ENCODE measurements around the gene CAMK2G.

DNA sequence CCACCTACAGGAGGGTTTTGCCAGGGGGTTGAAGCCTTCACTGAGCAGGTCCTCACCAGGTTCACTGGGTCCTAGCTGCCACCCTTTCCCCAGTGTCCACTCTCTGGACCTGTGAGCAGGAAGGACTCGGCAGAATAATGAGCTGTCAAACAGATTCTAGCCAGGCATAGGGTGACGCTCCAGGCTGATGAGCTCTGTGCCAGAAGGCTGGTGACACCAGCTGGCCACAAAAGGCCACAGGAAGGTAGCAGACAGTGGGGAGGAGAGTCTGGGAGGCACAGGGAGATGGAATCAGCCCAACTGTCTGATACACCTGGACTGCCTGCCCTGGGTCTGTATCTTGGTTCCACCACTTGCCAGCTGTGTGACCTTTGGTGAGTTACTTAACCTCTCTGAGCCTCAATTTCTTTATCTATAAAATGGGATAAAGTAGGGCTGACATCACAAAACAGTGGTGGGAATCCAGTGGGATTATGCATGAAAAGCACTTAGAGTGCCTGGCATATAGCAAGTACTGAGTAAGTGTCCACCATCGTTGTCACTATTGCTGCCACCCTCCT lies 36.3 kb downstream of the CAMK2G start:
- TF ChIP-seq ZC3H10 (CRISPR knock-in tag; IDR thresholded peaks at IDR 0.05) (no peak), ISL1 (CRISPR knock-in tag; IDR thresholded peaks at IDR 0.05) (no peak), ZNF565 (CRISPR knock-in tag; conservative IDR thresholded peaks at IDR 0.05; ENCODE audit: low read depth) (no peak)
- TF ChIP-seq, protein P1, sequence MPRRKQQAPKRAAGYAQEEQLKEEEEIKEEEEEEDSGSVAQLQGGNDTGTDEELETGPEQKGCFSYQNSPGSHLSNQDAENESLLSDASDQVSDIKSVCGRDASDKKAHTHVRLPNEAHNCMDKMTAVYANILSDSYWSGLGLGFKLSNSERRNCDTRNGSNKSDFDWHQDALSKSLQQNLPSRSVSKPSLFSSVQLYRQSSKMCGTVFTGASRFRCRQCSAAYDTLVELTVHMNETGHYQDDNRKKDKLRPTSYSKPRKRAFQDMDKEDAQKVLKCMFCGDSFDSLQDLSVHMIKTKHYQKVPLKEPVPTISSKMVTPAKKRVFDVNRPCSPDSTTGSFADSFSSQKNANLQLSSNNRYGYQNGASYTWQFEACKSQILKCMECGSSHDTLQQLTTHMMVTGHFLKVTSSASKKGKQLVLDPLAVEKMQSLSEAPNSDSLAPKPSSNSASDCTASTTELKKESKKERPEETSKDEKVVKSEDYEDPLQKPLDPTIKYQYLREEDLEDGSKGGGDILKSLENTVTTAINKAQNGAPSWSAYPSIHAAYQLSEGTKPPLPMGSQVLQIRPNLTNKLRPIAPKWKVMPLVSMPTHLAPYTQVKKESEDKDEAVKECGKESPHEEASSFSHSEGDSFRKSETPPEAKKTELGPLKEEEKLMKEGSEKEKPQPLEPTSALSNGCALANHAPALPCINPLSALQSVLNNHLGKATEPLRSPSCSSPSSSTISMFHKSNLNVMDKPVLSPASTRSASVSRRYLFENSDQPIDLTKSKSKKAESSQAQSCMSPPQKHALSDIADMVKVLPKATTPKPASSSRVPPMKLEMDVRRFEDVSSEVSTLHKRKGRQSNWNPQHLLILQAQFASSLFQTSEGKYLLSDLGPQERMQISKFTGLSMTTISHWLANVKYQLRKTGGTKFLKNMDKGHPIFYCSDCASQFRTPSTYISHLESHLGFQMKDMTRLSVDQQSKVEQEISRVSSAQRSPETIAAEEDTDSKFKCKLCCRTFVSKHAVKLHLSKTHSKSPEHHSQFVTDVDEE (CRISPR knock-in tag; IDR thresholded peaks at IDR 0.05), result no peak
- TF ChIP-seq, protein P2, sequence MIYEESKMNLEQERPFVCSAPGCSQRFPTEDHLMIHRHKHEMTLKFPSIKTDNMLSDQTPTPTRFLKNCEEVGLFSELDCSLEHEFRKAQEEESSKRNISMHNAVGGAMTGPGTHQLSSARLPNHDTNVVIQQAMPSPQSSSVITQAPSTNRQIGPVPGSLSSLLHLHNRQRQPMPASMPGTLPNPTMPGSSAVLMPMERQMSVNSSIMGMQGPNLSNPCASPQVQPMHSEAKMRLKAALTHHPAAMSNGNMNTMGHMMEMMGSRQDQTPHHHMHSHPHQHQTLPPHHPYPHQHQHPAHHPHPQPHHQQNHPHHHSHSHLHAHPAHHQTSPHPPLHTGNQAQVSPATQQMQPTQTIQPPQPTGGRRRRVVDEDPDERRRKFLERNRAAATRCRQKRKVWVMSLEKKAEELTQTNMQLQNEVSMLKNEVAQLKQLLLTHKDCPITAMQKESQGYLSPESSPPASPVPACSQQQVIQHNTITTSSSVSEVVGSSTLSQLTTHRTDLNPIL (CRISPR knock-in tag; IDR thresholded peaks at IDR 0.05; ENCODE audit: low read depth), result no peak
